Mucosa of rectum (tissue), 2 donors: ENCODE results near the gene CFAP45.
"Not testable (repeated sequence)": the region's sequence is repeated elsewhere in the genome, so short reads cannot be mapped to it uniquely, and the experiment has no call there.

Source experiments
- H3K27ac ChIP-seq, 2 donors: one replicate each; pipeline ENCODE4 v1.7.0; 2013; ENCODE audit warnings: inconsistent platforms in 2 of 2, low read depth in 2 of 2, low read length in 2 of 2
- H3K27me3 ChIP-seq, 2 donors: one replicate each; pipeline ENCODE4 v1.7.0; 2013; ENCODE audit warnings: low read length in 2 of 2; ENCODE audit not compliant: control insufficient read depth in 2 of 2, insufficient read depth in 2 of 2
- H3K36me3 ChIP-seq, 2 donors: one replicate each; pipeline ENCODE4 v1.7.0; 2013; ENCODE audit warnings: low read length in 2 of 2; ENCODE audit not compliant: control insufficient read depth in 2 of 2, insufficient read depth in 2 of 2
- H3K4me1 ChIP-seq, 2 donors: one replicate each; pipeline ENCODE4 v1.7.0; 2013; ENCODE audit warnings: low read length in 2 of 2, mild to moderate bottlenecking in 1 of 2; ENCODE audit not compliant: control insufficient read depth in 2 of 2, insufficient read depth in 2 of 2
- H3K4me3 ChIP-seq, 2 donors: one replicate each; pipeline ENCODE4 v1.7.0; 2013; ENCODE audit warnings: low read length in 2 of 2
- H3K9ac ChIP-seq, 2 donors: one replicate each; pipeline ENCODE4 v1.7.0; 2013; ENCODE audit warnings: low read length in 2 of 2, low read depth in 1 of 2, mild to moderate bottlenecking in 1 of 2
- H3K9me3 ChIP-seq, 2 donors: one replicate each; pipeline ENCODE4 v1.7.0; 2013; ENCODE audit warnings: low read length in 2 of 2; ENCODE audit not compliant: control insufficient read depth in 2 of 2
- donor health status: healthy.
- donor health status: Normal muscosa, but diverticular disease.

CFAP45 gene

DNA sequence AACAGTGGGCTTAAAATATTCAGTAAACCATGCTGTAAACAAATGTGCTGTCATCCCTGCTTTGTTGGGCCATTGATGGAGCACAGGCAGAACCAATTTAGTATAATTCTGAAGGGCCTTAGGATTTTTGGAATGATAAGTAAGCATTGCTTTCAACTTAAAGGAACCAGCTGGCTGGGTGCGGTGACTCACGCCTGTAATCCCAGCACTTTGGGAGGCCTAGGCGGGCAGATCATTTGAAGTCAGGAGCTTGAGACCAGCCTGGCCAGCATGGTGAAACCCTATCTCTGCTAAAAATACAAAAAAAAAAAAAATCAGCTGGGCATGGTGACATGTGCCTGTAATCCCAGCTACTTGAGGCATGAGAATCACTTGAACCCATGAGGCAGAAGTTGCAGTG, 4.1 kb upstream of the CFAP45 start:
- H3K4me1 ChIP-seq, result peaks cover 10 to 12% of the 10 kb centered on the region in 2 donors
- not testable (repeated sequence) for H3K9me3 ChIP-seq, H3K9ac ChIP-seq, H3K27me3 ChIP-seq, H3K4me3 ChIP-seq, H3K27ac ChIP-seq, H3K36me3 ChIP-seq

DNA sequence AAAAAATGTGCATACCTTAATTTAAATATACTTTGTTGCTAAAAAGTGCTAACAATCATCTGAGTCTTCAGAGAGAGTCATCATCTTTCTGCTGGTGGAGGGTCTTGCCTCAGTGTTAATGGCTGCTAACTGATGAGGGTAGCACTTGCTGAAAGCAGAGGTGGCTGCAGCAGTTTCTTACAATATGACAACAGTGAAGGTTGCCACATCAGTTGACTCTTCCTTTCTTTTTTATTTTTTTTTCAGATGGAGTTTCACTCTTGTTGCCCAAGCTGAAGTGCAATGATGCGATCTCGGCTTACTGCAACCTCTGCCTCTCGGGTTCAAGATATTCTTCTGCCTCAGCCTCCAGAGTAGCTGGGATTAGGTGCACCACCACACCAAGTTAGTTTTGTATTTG, 2.6 kb upstream of the CFAP45 start:
- H3K27ac ChIP-seq, result no peak overlapping the region
- H3K4me3 ChIP-seq, result no peak overlapping the region
- H3K36me3 ChIP-seq, result no peaks in the 10 kb centered on the region
- peaks cover 10 to 12% of the 10 kb centered on the region in 2 donors for H3K4me1 ChIP-seq
- H3K9me3 ChIP-seq, result no peaks in the 10 kb centered on the region
- H3K9ac ChIP-seq, result no peak overlapping the region
- H3K27me3 ChIP-seq, result no peaks in the 10 kb centered on the region

DNA sequence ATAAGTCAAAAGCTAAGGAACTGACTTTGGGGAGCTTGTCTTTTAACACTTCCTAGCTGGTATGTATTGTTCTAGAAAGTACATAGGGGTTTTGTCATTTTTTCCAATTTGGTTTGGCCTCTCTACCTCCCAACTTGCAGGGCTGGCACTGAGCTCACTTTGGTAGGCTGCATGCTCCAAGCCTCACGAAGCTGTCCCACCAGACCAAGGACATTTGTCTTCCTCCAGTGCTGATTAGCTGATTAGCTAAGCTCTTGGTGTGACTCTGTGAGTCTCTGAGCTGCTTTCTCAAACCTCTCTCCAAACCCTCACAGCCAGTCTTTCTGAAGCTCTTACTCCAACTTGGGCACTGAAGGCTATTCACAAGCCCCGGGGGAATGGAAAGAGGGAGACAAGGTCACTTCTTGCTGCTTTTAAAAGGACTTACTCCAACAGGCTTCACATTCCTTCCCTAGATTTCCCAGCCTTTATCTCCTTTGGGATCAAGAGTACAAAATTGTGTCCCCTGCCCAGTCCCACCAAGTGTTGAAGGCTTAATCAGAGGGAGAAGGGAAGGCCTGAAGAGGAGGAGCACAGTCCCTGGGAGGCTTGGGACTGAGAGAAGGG, 893 bp upstream of the CFAP45 start:
- Histone ChIP-seq H3K4me3 (no peak overlapping the region), H3K36me3 (no peaks in the 10 kb centered on the region), H3K27me3 (no peaks in the 10 kb centered on the region), H3K27ac (peak overlapping the region in 1 of 2 donors; percentile 69), H3K9ac (peak overlapping the region in 1 of 2 donors; percentile 27), H3K9me3 (no peaks in the 10 kb centered on the region), H3K4me1 (peaks cover 10 to 12% of the 10 kb centered on the region in 2 donors)

DNA sequence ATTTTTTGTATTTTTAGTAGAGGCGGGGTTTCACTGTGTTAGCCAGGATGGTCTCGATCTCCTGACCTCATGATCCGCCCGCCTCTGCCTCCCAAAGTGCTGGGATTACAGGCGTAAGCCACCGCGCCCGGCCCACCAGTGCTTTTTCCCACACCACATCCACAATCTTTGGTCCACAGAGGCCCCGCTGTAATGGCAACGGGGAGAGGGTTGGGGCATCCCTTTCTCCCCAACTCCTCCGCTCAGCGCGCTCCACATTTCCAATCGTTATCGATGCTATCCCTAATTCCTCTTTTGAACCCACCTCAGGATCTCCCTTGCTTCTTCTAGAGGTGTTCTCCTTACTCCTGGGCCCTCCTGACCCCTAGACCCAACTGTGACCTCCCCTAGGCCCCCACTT, 331 bp downstream of the CFAP45 start:
- H3K9me3 ChIP-seq, H3K27ac ChIP-seq, H3K36me3 ChIP-seq, H3K27me3 ChIP-seq, H3K4me3 ChIP-seq: not testable (repeated sequence)
- peaks cover 10 to 12% of the 10 kb centered on the region in 2 donors for H3K4me1 ChIP-seq
- H3K9ac ChIP-seq, result peak overlapping the region in 1 of 2 donors; percentile 22

DNA sequence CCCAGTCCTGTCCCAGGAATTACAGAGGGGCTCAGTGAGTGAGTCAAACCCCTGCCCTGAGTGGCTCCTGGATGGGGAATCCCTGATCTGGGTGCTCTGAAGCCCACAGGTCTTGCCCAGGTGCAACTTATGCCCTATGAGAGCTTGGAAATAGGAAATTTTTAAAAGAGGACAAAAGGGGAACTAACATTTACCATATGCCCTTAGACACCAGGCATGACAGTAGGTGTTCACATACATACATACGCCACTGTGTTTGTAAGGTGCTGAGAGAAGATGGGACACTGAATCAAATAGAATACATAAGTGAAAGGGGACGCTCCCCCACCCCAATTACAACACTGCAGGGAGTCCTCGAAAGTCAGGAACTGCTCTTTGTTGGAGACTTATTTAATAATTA, 1.4 kb downstream of the CFAP45 start:
- Histone ChIP-seq H3K36me3 (no peaks in the 10 kb centered on the region), H3K4me1 (peaks cover 10 to 12% of the 10 kb centered on the region in 2 donors), H3K9ac (no peak overlapping the region), H3K27me3 (no peaks in the 10 kb centered on the region), H3K9me3 (no peaks in the 10 kb centered on the region), H3K27ac (no peak overlapping the region), H3K4me3 (no peak overlapping the region)

DNA sequence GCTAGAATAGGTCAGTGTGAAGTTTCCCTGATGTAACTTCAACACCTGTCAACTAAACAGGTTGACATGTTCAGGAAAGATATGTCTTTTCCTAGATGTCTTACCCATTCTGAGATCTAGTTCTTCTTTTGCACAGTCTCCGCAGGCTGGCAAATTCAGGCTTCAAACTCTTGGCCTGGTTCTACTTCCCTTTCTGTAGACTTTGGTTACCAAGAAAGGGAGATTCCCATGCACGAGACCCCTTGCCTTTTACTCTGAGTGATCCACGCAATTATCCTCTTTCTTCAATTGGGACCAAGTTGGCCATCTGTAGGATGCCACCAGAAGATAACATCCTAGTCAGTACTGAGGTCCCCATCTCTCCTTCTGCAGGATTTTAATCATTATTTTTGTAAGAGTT, 2.0 kb downstream of the CFAP45 start:
- Histone ChIP-seq H3K27ac (no peak overlapping the region), H3K4me1 (peaks cover 10 to 12% of the 10 kb centered on the region in 2 donors), H3K9me3 (no peaks in the 10 kb centered on the region), H3K9ac (no peak overlapping the region), H3K4me3 (no peak overlapping the region), H3K27me3 (no peaks in the 10 kb centered on the region), H3K36me3 (no peaks in the 10 kb centered on the region)

DNA sequence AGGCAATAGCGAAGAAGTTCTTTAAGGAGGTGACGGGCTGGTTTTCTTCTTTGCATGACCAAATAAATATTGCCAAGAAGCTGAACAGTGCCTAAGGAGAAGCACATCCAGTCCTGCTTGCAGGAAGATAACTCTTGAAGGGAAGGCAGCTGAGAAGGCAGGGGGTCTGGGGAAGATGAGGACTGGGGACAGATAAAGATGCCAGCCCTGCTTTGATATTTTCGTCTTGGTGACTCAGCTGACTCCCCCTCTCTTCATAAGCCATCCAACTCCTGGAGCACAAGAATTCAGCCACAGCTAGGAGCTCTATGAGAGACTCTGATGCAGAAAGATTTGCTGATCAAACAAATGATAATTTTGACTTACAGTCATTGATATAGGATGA, 3.4 kb downstream of the CFAP45 start:
- H3K27ac ChIP-seq, result peak overlapping the region in 1 of 2 donors; percentile 1

DNA sequence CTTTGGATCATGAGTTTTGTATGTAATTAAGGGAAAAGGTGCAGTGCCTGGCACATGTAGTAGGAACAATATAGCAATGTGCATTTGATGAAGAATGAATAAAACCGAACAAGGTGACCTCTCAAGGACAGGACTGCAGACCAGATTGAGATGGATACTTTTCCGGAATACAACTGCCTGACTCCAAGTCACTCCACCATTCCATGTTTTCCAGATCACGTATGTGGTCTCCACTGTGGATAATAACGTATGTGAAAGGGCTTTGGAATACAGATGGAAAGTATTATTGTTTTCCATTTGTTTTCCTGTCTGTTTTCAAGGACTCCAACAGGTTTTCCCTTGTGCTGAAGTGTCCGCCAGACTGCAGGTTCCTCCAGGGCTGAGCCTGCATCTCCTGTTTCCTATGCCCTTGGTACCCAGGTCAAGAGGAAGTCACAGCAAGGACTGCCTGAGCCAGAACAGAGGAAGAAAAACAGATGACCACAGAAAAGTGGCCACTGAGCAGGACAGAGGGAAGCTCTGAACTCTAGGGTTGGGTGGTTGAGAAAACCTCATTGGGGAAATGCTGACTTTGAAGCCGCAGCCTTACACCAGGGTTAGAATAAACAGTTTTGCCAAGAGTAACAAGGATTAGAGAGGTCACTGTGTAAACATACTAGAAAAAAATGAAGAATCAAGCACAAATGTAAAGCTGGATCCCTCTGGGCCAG, 4.0 kb downstream of the CFAP45 start:
- Histone ChIP-seq H3K27me3 (no peaks in the 10 kb centered on the region), H3K27ac (peak overlapping the region in 1 of 2 donors; percentile 1), H3K9ac (no peak overlapping the region), H3K4me1 (peaks cover 9 to 12% of the 10 kb centered on the region in 2 donors), H3K4me3 (no peak overlapping the region), H3K9me3 (no peaks in the 10 kb centered on the region), H3K36me3 (no peaks in the 10 kb centered on the region)

More for the DNA sequence above, 3.4 kb downstream of the CFAP45 start:
- no peak overlapping the region for H3K9ac ChIP-seq
- no peaks in the 10 kb centered on the region for H3K9me3 ChIP-seq
- H3K4me3 ChIP-seq, result no peak overlapping the region
- no peaks in the 10 kb centered on the region for H3K27me3 ChIP-seq
- peaks cover 10 to 12% of the 10 kb centered on the region in 2 donors for H3K4me1 ChIP-seq
- no peaks in the 10 kb centered on the region for H3K36me3 ChIP-seq

DNA sequence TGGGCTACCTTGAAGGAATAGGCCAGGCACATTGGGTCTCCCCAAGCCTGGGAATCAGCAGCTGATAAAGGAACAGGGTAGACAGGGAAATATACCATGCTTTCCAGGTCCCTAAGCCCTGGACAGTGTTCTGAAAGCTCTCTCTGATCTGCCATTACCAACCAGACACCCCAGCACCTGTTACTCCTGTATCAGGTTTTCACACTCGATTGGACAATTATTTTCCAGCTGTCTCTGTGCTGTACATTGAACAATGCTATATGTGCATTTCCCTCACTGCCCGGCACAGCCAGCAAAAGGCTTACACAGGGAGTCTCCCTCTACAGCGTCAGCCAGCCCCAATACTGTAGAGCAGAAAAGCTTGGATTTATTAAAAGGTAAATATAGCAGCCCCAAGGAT, 4.7 kb downstream of the CFAP45 start:
- Histone ChIP-seq H3K9ac (no peak overlapping the region), H3K4me1 (peaks cover 4 to 7% of the 10 kb centered on the region in 2 donors), H3K27me3 (no peaks in the 10 kb centered on the region), H3K27ac (no peak overlapping the region), H3K36me3 (no peaks in the 10 kb centered on the region), H3K4me3 (no peak overlapping the region), H3K9me3 (no peaks in the 10 kb centered on the region)

DNA sequence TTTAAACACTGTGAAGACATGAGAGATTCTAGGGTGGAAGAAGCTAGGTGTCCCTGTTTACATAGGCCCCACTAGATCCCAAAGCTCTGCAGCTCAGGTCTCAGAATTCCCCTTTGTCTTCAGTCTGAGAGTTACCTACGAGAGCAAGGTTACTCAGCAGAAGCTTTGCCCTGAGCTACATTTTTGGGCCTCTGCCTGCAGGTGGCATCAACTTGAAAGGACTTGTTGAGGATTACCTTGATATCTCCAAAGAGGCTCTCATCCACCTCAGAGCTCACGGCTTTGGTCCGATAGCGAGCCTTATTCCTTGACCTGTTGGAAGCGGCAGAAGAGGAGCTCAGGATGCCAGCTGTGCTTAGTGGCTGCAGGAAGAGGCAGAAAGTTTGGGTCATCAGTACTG, 7.0 kb downstream of the CFAP45 start:
- Histone ChIP-seq H3K4me3 (no peak overlapping the region), H3K4me1 (peaks cover 0 to 4% of the 10 kb centered on the region in 2 donors), H3K9me3 (no peaks in the 10 kb centered on the region), H3K27ac (no peak overlapping the region), H3K27me3 (no peaks in the 10 kb centered on the region), H3K36me3 (no peaks in the 10 kb centered on the region), H3K9ac (no peak overlapping the region)
